ENCODE results near the gene AQP7.

Gene AQP7

GRCh38 chr9:33381231-33381791 is 21.1 kb downstream of the AQP7 start:
- TF ChIP-seq RARB (CRISPR knock-in tag; IDR thresholded peaks at IDR 0.05) (no peak), ZFP3 (CRISPR knock-in tag; IDR thresholded peaks at IDR 0.05) (no peak), OSR1 (CRISPR knock-in tag; IDR thresholded peaks at IDR 0.05) (no peak), GLIS3 (CRISPR knock-in tag; IDR thresholded peaks at IDR 0.05) (no peak), POU6F1 (CRISPR knock-in tag; IDR thresholded peaks at IDR 0.05; ENCODE audit: borderline replicate concordance, low read depth) (no peak), ARNTL (CRISPR knock-in tag; IDR thresholded peaks at IDR 0.05; ENCODE audit: borderline replicate concordance, low read depth) (no peak), ZNF565 (CRISPR knock-in tag; conservative IDR thresholded peaks at IDR 0.05; ENCODE audit: low read depth) (no peak), ESRRG (CRISPR knock-in tag; IDR thresholded peaks at IDR 0.05) (no peak), PPARA (CRISPR knock-in tag; IDR thresholded peaks at IDR 0.05; ENCODE audit: borderline replicate concordance) (no peak), ZNF8 (CRISPR knock-in tag; IDR thresholded peaks at IDR 0.05) (no peak), TOX (CRISPR knock-in tag; IDR thresholded peaks at IDR 0.05; ENCODE audit: borderline replicate concordance) (no peak), TCF4 (CRISPR knock-in tag; IDR thresholded peaks at IDR 0.05; ENCODE audit: borderline replicate concordance) (no peak), ZFP30 (CRISPR knock-in tag; IDR thresholded peaks at IDR 0.05) (no peak)
- TF ChIP-seq, protein P1, sequence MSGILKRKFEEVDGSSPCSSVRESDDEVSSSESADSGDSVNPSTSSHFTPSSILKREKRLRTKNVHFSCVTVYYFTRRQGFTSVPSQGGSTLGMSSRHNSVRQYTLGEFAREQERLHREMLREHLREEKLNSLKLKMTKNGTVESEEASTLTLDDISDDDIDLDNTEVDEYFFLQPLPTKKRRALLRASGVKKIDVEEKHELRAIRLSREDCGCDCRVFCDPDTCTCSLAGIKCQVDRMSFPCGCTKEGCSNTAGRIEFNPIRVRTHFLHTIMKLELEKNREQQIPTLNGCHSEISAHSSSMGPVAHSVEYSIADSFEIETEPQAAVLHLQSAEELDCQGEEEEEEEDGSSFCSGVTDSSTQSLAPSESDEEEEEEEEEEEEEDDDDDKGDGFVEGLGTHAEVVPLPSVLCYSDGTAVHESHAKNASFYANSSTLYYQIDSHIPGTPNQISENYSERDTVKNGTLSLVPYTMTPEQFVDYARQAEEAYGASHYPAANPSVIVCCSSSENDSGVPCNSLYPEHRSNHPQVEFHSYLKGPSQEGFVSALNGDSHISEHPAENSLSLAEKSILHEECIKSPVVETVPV (CRISPR knock-in tag; IDR thresholded peaks at IDR 0.05): no peak
- TF ChIP-seq, protein P2, sequence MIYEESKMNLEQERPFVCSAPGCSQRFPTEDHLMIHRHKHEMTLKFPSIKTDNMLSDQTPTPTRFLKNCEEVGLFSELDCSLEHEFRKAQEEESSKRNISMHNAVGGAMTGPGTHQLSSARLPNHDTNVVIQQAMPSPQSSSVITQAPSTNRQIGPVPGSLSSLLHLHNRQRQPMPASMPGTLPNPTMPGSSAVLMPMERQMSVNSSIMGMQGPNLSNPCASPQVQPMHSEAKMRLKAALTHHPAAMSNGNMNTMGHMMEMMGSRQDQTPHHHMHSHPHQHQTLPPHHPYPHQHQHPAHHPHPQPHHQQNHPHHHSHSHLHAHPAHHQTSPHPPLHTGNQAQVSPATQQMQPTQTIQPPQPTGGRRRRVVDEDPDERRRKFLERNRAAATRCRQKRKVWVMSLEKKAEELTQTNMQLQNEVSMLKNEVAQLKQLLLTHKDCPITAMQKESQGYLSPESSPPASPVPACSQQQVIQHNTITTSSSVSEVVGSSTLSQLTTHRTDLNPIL (CRISPR knock-in tag; IDR thresholded peaks at IDR 0.05; ENCODE audit: low read depth): no peak
- TF ChIP-seq, protein P3, sequence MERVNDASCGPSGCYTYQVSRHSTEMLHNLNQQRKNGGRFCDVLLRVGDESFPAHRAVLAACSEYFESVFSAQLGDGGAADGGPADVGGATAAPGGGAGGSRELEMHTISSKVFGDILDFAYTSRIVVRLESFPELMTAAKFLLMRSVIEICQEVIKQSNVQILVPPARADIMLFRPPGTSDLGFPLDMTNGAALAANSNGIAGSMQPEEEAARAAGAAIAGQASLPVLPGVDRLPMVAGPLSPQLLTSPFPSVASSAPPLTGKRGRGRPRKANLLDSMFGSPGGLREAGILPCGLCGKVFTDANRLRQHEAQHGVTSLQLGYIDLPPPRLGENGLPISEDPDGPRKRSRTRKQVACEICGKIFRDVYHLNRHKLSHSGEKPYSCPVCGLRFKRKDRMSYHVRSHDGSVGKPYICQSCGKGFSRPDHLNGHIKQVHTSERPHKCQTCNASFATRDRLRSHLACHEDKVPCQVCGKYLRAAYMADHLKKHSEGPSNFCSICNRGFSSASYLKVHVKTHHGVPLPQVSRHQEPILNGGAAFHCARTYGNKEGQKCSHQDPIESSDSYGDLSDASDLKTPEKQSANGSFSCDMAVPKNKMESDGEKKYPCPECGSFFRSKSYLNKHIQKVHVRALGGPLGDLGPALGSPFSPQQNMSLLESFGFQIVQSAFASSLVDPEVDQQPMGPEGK (CRISPR knock-in tag; IDR thresholded peaks at IDR 0.05; ENCODE audit: borderline replicate concordance): no peak
- TF ChIP-seq, protein P4, sequence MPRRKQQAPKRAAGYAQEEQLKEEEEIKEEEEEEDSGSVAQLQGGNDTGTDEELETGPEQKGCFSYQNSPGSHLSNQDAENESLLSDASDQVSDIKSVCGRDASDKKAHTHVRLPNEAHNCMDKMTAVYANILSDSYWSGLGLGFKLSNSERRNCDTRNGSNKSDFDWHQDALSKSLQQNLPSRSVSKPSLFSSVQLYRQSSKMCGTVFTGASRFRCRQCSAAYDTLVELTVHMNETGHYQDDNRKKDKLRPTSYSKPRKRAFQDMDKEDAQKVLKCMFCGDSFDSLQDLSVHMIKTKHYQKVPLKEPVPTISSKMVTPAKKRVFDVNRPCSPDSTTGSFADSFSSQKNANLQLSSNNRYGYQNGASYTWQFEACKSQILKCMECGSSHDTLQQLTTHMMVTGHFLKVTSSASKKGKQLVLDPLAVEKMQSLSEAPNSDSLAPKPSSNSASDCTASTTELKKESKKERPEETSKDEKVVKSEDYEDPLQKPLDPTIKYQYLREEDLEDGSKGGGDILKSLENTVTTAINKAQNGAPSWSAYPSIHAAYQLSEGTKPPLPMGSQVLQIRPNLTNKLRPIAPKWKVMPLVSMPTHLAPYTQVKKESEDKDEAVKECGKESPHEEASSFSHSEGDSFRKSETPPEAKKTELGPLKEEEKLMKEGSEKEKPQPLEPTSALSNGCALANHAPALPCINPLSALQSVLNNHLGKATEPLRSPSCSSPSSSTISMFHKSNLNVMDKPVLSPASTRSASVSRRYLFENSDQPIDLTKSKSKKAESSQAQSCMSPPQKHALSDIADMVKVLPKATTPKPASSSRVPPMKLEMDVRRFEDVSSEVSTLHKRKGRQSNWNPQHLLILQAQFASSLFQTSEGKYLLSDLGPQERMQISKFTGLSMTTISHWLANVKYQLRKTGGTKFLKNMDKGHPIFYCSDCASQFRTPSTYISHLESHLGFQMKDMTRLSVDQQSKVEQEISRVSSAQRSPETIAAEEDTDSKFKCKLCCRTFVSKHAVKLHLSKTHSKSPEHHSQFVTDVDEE (CRISPR knock-in tag; IDR thresholded peaks at IDR 0.05): no peak
- no peak; the same call in 1 of the 3 replicates for ATAC-seq

GRCh38 chr9:33380390-33381094 is 21.8 kb downstream of the AQP7 start:
- ATAC-seq: no peak
- TF ChIP-seq, protein P4 (CRISPR knock-in tag; IDR thresholded peaks at IDR 0.05): no peak
- TF ChIP-seq ZNF8 (CRISPR knock-in tag; IDR thresholded peaks at IDR 0.05) (no peak), TCF4 (CRISPR knock-in tag; IDR thresholded peaks at IDR 0.05; ENCODE audit: borderline replicate concordance) (no peak), ZNF565 (CRISPR knock-in tag; conservative IDR thresholded peaks at IDR 0.05; ENCODE audit: low read depth) (no peak), GLIS3 (CRISPR knock-in tag; IDR thresholded peaks at IDR 0.05) (no peak), ZFP30 (CRISPR knock-in tag; IDR thresholded peaks at IDR 0.05) (no peak), OSR1 (CRISPR knock-in tag; IDR thresholded peaks at IDR 0.05) (no peak), ESRRG (CRISPR knock-in tag; IDR thresholded peaks at IDR 0.05) (no peak), ZFP3 (CRISPR knock-in tag; IDR thresholded peaks at IDR 0.05) (no peak)
- TF ChIP-seq, protein P2 (CRISPR knock-in tag; IDR thresholded peaks at IDR 0.05; ENCODE audit: low read depth): no peak
- TF ChIP-seq, protein P3 (CRISPR knock-in tag; IDR thresholded peaks at IDR 0.05; ENCODE audit: borderline replicate concordance): no peak
- TF ChIP-seq, protein P1 (CRISPR knock-in tag; IDR thresholded peaks at IDR 0.05): no peak
